ENCODE data around the gene CSRNP2. TPM values are rescaled to one million over a fixed set of nuclear protein-coding genes. Genes with fewer than 3 reads are reported as not detected.

The CSRNP2 gene
- total and polyA plus RNA-seq, 2 experiments from 2014 or later, result 23.2 to 30.5 TPM

GRCh38 chr12:51033457-51034089, 49.8 kb downstream of the CSRNP2 start:
- no peaks in the 10 kb centered on the region for H3K36me3 ChIP-seq (replicated peaks; ENCODE audit: insufficient read depth, low read depth)
- H3K27me3 ChIP-seq, result no peaks in the 10 kb centered on the region
- no peak overlapping the region for H3K4me3 ChIP-seq
- no peak overlapping the region for H2AFZ ChIP-seq
- no peaks in the 10 kb centered on the region for H3K79me2 ChIP-seq
- no peaks in the 10 kb centered on the region for H3K9me3 ChIP-seq (ENCODE audit: low read depth)
- no peak overlapping the region for H3K27ac ChIP-seq
- no peaks in the 10 kb centered on the region for H3K9me2 ChIP-seq (replicated peaks; ENCODE audit: insufficient read depth)
- no peaks in the 10 kb centered on the region for H4K20me1 ChIP-seq (ENCODE audit: insufficient read depth, poor library complexity, severe bottlenecking)
- H3K4me2 ChIP-seq, result no peak overlapping the region
- peaks cover 4% of the 10 kb centered on the region for H3K4me1 ChIP-seq (ENCODE audit: insufficient read depth)
- DNase-seq (ENCODE audit: low spot score), result no peak
- 92% methylated on average over 4 of the region's 4 CpGs for WGBS (ENCODE audit: low lambda C conversion rate, missing lambda C conversion rate)
- TF ChIP-seq EZH2phosphoT487 (IDR thresholded peaks at IDR 0.05; ENCODE audit: low read depth, severe bottlenecking, unreplicated experiment) (no peak), EZH2 (IDR thresholded peaks at IDR 0.05; ENCODE audit: borderline replicate concordance) (no peak), CTCF (IDR thresholded peaks at IDR 0.05; ENCODE audit: poor library complexity) (no peak)

GRCh38 chr12:51033048-51033447, 50.3 kb downstream of the CSRNP2 start:
- no peak overlapping the region for H3K27ac ChIP-seq
- no peaks in the 10 kb centered on the region for H3K36me3 ChIP-seq (replicated peaks; ENCODE audit: insufficient read depth, low read depth)
- TF ChIP-seq EZH2 (IDR thresholded peaks at IDR 0.05; ENCODE audit: borderline replicate concordance), result no peak
- TF ChIP-seq CTCF (IDR thresholded peaks at IDR 0.05; ENCODE audit: poor library complexity), result no peak
- no peak for TF ChIP-seq EZH2phosphoT487 (IDR thresholded peaks at IDR 0.05; ENCODE audit: low read depth, severe bottlenecking, unreplicated experiment)
- peaks cover 8% of the 10 kb centered on the region for H3K4me1 ChIP-seq (ENCODE audit: insufficient read depth)
- WGBS (ENCODE audit: low lambda C conversion rate, missing lambda C conversion rate), result 90% methylated on average over 2 of the region's 2 CpGs
- no peaks in the 10 kb centered on the region for H3K27me3 ChIP-seq
- H3K9me2 ChIP-seq (replicated peaks; ENCODE audit: insufficient read depth), result no peaks in the 10 kb centered on the region
- DNase-seq (ENCODE audit: low spot score), result no peak
- no peaks in the 10 kb centered on the region for H3K9me3 ChIP-seq (ENCODE audit: low read depth)
- no peaks in the 10 kb centered on the region for H4K20me1 ChIP-seq (ENCODE audit: insufficient read depth, poor library complexity, severe bottlenecking)
- no peak overlapping the region for H3K4me2 ChIP-seq
- H3K4me3 ChIP-seq, result no peak overlapping the region
- H2AFZ ChIP-seq, result no peak overlapping the region
- no peaks in the 10 kb centered on the region for H3K79me2 ChIP-seq

GRCh38 chr12:51028813-51029150, 54.6 kb downstream of the CSRNP2 start:
- no peak overlapping the region for H3K4me3 ChIP-seq
- H3K9me3 ChIP-seq (ENCODE audit: low read depth), result no peaks in the 10 kb centered on the region
- 59% methylated on average over 5 of the region's 5 CpGs for WGBS (ENCODE audit: low lambda C conversion rate, missing lambda C conversion rate)
- peaks cover 26% of the 10 kb centered on the region for H3K4me1 ChIP-seq (ENCODE audit: insufficient read depth)
- H3K79me2 ChIP-seq, result peaks cover 13% of the 10 kb centered on the region
- H3K9me2 ChIP-seq (replicated peaks; ENCODE audit: insufficient read depth), result no peaks in the 10 kb centered on the region
- TF ChIP-seq EZH2 (IDR thresholded peaks at IDR 0.05; ENCODE audit: borderline replicate concordance) (no peak), EZH2phosphoT487 (IDR thresholded peaks at IDR 0.05; ENCODE audit: low read depth, severe bottlenecking, unreplicated experiment) (no peak), CTCF (IDR thresholded peaks at IDR 0.05; ENCODE audit: poor library complexity) (no peak)
- peak overlapping the region; percentile 64 for H3K4me2 ChIP-seq
- no peaks in the 10 kb centered on the region for H4K20me1 ChIP-seq (ENCODE audit: insufficient read depth, poor library complexity, severe bottlenecking)
- no peaks in the 10 kb centered on the region for H3K27me3 ChIP-seq
- peak overlapping the region; percentile 29 for H2AFZ ChIP-seq
- H3K27ac ChIP-seq, result peak overlapping the region; percentile 57
- DNase-seq (ENCODE audit: low spot score), result peak; percentile 29
- no peaks in the 10 kb centered on the region for H3K36me3 ChIP-seq (replicated peaks; ENCODE audit: insufficient read depth, low read depth)

Data from hepatocyte (in vitro differentiated cells).